IMR-90 (cell line): ENCODE measurements around the gene ZNF783. TPM values are rescaled to one million over a fixed set of nuclear protein-coding genes. Genes with fewer than 3 reads are reported as not detected.
"Not testable (repeated sequence)": the region's sequence is repeated elsewhere in the genome, so short reads cannot be mapped to it uniquely, and the experiment has no call there.

Experiments
- ATAC-seq: fragments of 200-7000 bp; cut with Tn5 transposase; 2 replicates; pipeline ENCODE4 v1.9.1; 2020; ENCODE audit warnings: low read depth, mild to moderate bottlenecking, moderate library complexity
- BruUV-seq: library from RNA; stranded (reverse); fragments of 400-500 nt; replicated peaks from 2 replicates; lab custom pipeline; 2021; lab: Mats Ljungman, UMichigan
- CTCF ChIA-PET: fragments of 300-600 bp; formaldehyde crosslinking; extraction: SDS; loops from one replicate; lab custom pipeline; 2021; ENCODE audit warnings: antibody characterized with exemption; lab: Yijun Ruan, JAX
- POLR2A ChIA-PET: fragments of 300-600 bp; sonication (Branson Sonifier 250); formaldehyde crosslinking; loops from one replicate; lab custom pipeline; 2022; ENCODE audit warnings: antibody characterized with exemption; ENCODE audit not compliant: unreplicated experiment; lab: Charles Lee
- DNase-seq: peaks from one replicate; pipeline ENCODE4 v3.0.0; 2013
- H2AFZ ChIP-seq: replicated peaks from 2 replicates; pipeline ENCODE3; 2013; ENCODE audit warnings: low read length, mild to moderate bottlenecking; ENCODE audit not compliant: poor library complexity
- H2AK5ac ChIP-seq: 2 replicates; pipeline ENCODE4 v1.6.1; 2013; ENCODE audit warnings: low read depth, low read length, inconsistent platforms
- H2AK9ac ChIP-seq: replicated peaks from 2 replicates; pipeline ENCODE3; 2013; ENCODE audit warnings: mild to moderate bottlenecking, low read depth, low read length, moderate library complexity; ENCODE audit not compliant: poor library complexity
- H2BK120ac ChIP-seq: 2 replicates; pipeline ENCODE4 v1.6.1; 2013; ENCODE audit warnings: low read depth, low read length, inconsistent platforms
- H2BK15ac ChIP-seq: 3 replicates; pipeline ENCODE4 v1.6.1; 2013; ENCODE audit warnings: low read depth, low read length, inconsistent platforms
- H2BK20ac ChIP-seq: 2 replicates; pipeline ENCODE4 v1.6.1; 2013; ENCODE audit warnings: low read depth, mild to moderate bottlenecking, inconsistent platforms, low read length, moderate library complexity
- H2BK5ac ChIP-seq: 2 replicates; pipeline ENCODE4 v1.6.1; 2013; ENCODE audit warnings: mild to moderate bottlenecking, low read depth, low read length, inconsistent platforms; ENCODE audit not compliant: poor library complexity, severe bottlenecking
- H3K14ac ChIP-seq: replicated peaks from 2 replicates; pipeline ENCODE4 v1.6.1; 2013; ENCODE audit warnings: low read depth, low read length, inconsistent platforms
- H3K18ac ChIP-seq: 2 replicates; pipeline ENCODE4 v1.6.1; 2013; ENCODE audit warnings: low read depth, low read length, control low read depth
- H3K23ac ChIP-seq: 2 replicates; pipeline ENCODE4 v1.6.1; 2013; ENCODE audit warnings: low read depth, low read length, inconsistent platforms
- H3K27ac ChIP-seq: 2 replicates; pipeline ENCODE4 v1.5.1; 2013; ENCODE audit warnings: mild to moderate bottlenecking, control low read depth, low read length; ENCODE audit not compliant: insufficient read depth
- H3K27me3 ChIP-seq: 2 replicates; pipeline ENCODE4 v1.6.1; 2013; ENCODE audit warnings: low read length; ENCODE audit not compliant: control insufficient read depth, insufficient read depth
- H3K36me3 ChIP-seq: 2 replicates; pipeline ENCODE4 v1.6.1; 2013; ENCODE audit warnings: low read length, mixed read lengths; ENCODE audit not compliant: control insufficient read depth, insufficient read depth
- H3K4ac ChIP-seq: 2 replicates; pipeline ENCODE4 v1.6.1; 2013; ENCODE audit warnings: low read depth, low read length, inconsistent platforms
- H3K4me1 ChIP-seq: 2 replicates; pipeline ENCODE4 v1.6.1; 2013; ENCODE audit warnings: low read length, mixed read lengths; ENCODE audit not compliant: control insufficient read depth, insufficient read depth
- H3K4me2 ChIP-seq: 2 replicates; pipeline ENCODE4 v1.6.1; 2013; ENCODE audit warnings: low read depth, mild to moderate bottlenecking, control low read depth, low read length, moderate library complexity
- H3K4me3 ChIP-seq: 2 replicates; pipeline ENCODE4 v1.5.1; 2013; ENCODE audit warnings: low read depth, mild to moderate bottlenecking, control low read depth, low read length, moderate library complexity; ENCODE audit not compliant: insufficient read depth
- H3K56ac ChIP-seq: 2 replicates; pipeline ENCODE4 v1.6.1; 2013; ENCODE audit warnings: low read length, inconsistent platforms; ENCODE audit not compliant: insufficient read depth; ENCODE audit errors: extremely low read depth
- H3K79me1 ChIP-seq, 2 experiments: 2 replicates each; pipeline ENCODE4 v1.6.1; 2013; ENCODE audit warnings: low read length in 2 of 2, inconsistent platforms in 1 of 2, low read depth in 1 of 2
- H3K9ac ChIP-seq: 2 replicates; pipeline ENCODE4 v1.6.1; 2013; ENCODE audit warnings: low read depth, low read length, control low read depth
- H3K9me1 ChIP-seq: 2 replicates; pipeline ENCODE4 v1.6.1; 2013; ENCODE audit warnings: low read length, inconsistent platforms; ENCODE audit not compliant: insufficient read depth
- H3K9me3 ChIP-seq: 2 replicates; pipeline ENCODE4 v1.6.1; 2013; ENCODE audit warnings: low read length; ENCODE audit not compliant: control insufficient read depth, insufficient read depth
- H4K20me1 ChIP-seq: 2 replicates; pipeline ENCODE4 v1.6.1; 2013; ENCODE audit warnings: low read length, inconsistent platforms; ENCODE audit not compliant: insufficient read depth
- H4K5ac ChIP-seq: 2 replicates; pipeline ENCODE4 v1.6.1; 2013; ENCODE audit warnings: mild to moderate bottlenecking, low read depth, low read length, control low read depth
- H4K8ac ChIP-seq, 2 experiments: 2 replicates each; pipeline ENCODE4 v1.6.1; 2013; ENCODE audit warnings: low read depth in 2 of 2, low read length in 2 of 2, control low read depth in 1 of 2, inconsistent platforms in 1 of 2
- H4K91ac ChIP-seq: 2 replicates; pipeline ENCODE4 v1.6.1; 2013; ENCODE audit warnings: low read depth, low read length, inconsistent platforms; ENCODE audit not compliant: insufficient read depth
- CEBPB ChIP-seq: IDR thresholded peaks from 2 replicates; pipeline ENCODE4 v1.6.1; 2012; ENCODE audit warnings: low read depth, low read length, improper control_type of control experiment
- FOS ChIP-seq: fragments of 150-350 bp; IDR thresholded peaks from 2 replicates; pipeline ENCODE4 v1.6.1; 2016; ENCODE audit warnings: low read depth, low read length
- WGBS, 2 experiments: methylation state at CpG; one replicate each; pipeline versions ENCODE4 v1.1.5 to v1.1.7; 2013; ENCODE audit warnings: missing lambda C conversion rate in 2 of 2; ENCODE audit not compliant: insufficient read length in 1 of 2; ENCODE audit errors: extremely low coverage in 2 of 2; 5-methylcytosine and 5-hydroxymethylcytosine counted together
- dilution Hi-C: fragments of 300-500 bp; cut with HindIII; formaldehyde crosslinking; loops from one replicate; pipeline ENCODE4 v1.14.3; 2018; ENCODE audit warnings: low sequenced_read_pairs; ENCODE audit not compliant: unreplicated experiment
- in situ Hi-C: fragments of 300-500 bp; cut with MboI; formaldehyde crosslinking; loops from 3 replicates; pipeline ENCODE4 v1.14.3; 2019; ENCODE audit warnings: low sequenced_read_pairs, inconsistent platforms, mixed read lengths
- intact Hi-C: fragments of 100-400 bp; cut with micrococcal nuclease; formaldehyde crosslinking; loops from 2 replicates; pipeline ENCODE4 v1.10.0; 2022
- polyA plus RNA-seq, 3 experiments: library from polyadenylated mRNA; depleted of rRNA; stranded (reverse); fragments of >200 nt; gene quantifications; 2 replicates each; pipeline ENCODE4 v1.2.3, GENCODE V29; 2012; ENCODE audit warnings: low replicate concordance in 1 of 3
- total RNA-seq: library from RNA; depleted of rRNA; stranded (reverse); fragments of >200 nt; gene quantifications from 2 replicates; pipeline ENCODE4 v1.2.3, GENCODE V29; 2012

The ZNF783 gene
- total and polyA plus RNA-seq, 2 of the 4 experiments (the other 2 are of a cell fraction), result 2.3 to 7.2 TPM

GRCh38 chr7:149233655-149234204 lies 28.3 kb upstream of the ZNF783 start:
- Histone ChIP-seq H2BK120ac (peak overlapping the region; percentile 88), H4K91ac (peak overlapping the region; percentile 84), H4K5ac (peak overlapping the region; percentile 90), H2BK5ac (peak overlapping the region; percentile 99), H2AK5ac (peak overlapping the region; percentile 98), H3K9me1 (peaks cover 13% of the 10 kb centered on the region), H2BK15ac (peak overlapping the region; percentile 92; the same call in 2 of the 3 replicates), H3K4ac (peak overlapping the region; percentile 87), H3K14ac (peak overlapping the region; percentile 32), H3K4me1 (peaks cover 11% of the 10 kb centered on the region), H3K18ac (peak overlapping the region; percentile 86), H2AFZ (peak overlapping the region; percentile 86), H3K4me2 (peak overlapping the region; percentile 18; the same call in 1 of the 2 replicates), H4K8ac (peak overlapping the region; percentile 85 to 99), H3K56ac (peak overlapping the region; percentile 40), H2AK9ac (peak overlapping the region; percentile 68), H3K27ac (peak overlapping the region; percentile 74), H2BK20ac (peak overlapping the region; percentile 96), H3K23ac (peak overlapping the region; percentile 63)
- H3K36me3 ChIP-seq, H3K9ac ChIP-seq, dilution Hi-C loops, BruUV-seq, in situ Hi-C loops, H3K79me1 ChIP-seq, H4K20me1 ChIP-seq, H3K27me3 ChIP-seq, H3K9me3 ChIP-seq, H3K4me3 ChIP-seq: not testable (repeated sequence)
- ATAC-seq (peak; percentile 85), DNase-seq (peak; percentile 94)
- POLR2A ChIA-PET, result interaction anchor here (0.6 to 0.7 kb wide), 2 partner anchors 9 to 24 kb away, joined by 3 read pairs; no protein-coding TSS in a partner anchor
- intact Hi-C loops, result loop anchor here (5.0 kb wide), 1 partner anchor 36 kb away; the partner anchor contains the start of gene ZNF282
- TF ChIP-seq CEBPB (peak; percentile 71), FOS (peak; percentile 91)
- CTCF ChIA-PET, result interaction anchor here (0.7 kb wide), 1 partner anchor 82 kb away, joined by 3 read pairs; no protein-coding TSS in a partner anchor
- 0% methylated on average over 1 of the region's 7 CpGs; no CpG with 5 or more reads in 1 of the 2 experiments for WGBS, 2 experiments
